Measurements from ENCODE around the gene TMOD4.

The TMOD4 gene

GRCh38 chr1:151175041-151175741, 590 bp downstream of the TMOD4 start:
- ATAC-seq (no peak), DNase-seq (no peak)

- no peak for ATAC-seq
- no peak for DNase-seq
Measured at GRCh38 chr1:151171190-151171589, 4.6 kb downstream of the TMOD4 start.

GRCh38 chr1:151167116-151167515, 8.7 kb downstream of the TMOD4 start:
- no peak for DNase-seq
- ATAC-seq, result no peak

GRCh38 chr1:151166505-151166956, 9.2 kb downstream of the TMOD4 start:
- no peak for DNase-seq
- no peak for ATAC-seq

- ATAC-seq (peak; percentile 96), DNase-seq (peak; percentile 94)
Measured at GRCh38 chr1:151165738-151166504, 9.9 kb downstream of the TMOD4 start, which contains the start of the genes LYSMD1 and SCNM1. TSS of gene LYSMD1 (minus strand) at chr1:151165902. CDS start at chr1:151165258, 644 bp downstream. TSS of gene SCNM1 (plus strand) at chr1:151166144. CDS start at chr1:151166153, 9 bp downstream.

- no peak for ATAC-seq
- DNase-seq, result peak; percentile 17
Measured at GRCh38 chr1:151165281-151165737, 10.5 kb downstream of the TMOD4 start.

- no peak for ATAC-seq
Measured at GRCh38 chr1:151164732-151165280, 11.0 kb downstream of the TMOD4 start.

GRCh38 chr1:151159373-151159772, 16.4 kb downstream of the TMOD4 start:
- ATAC-seq (no peak), DNase-seq (no peak)

More at GRCh38 chr1:151164732-151165280, 11.0 kb downstream of the TMOD4 start:
- no peak for DNase-seq

GRCh38 chr1:151158751-151159251, 17.0 kb downstream of the TMOD4 start:
- peak; percentile 31 for DNase-seq
- ATAC-seq, result no peak

GRCh38 chr1:151158326-151158725, 17.5 kb downstream of the TMOD4 start:
- DNase-seq (peak; percentile 75), ATAC-seq (peak; percentile 45)

GRCh38 chr1:151157067-151157531, 18.7 kb downstream of the TMOD4 start:
- peak; percentile 53 for ATAC-seq

GRCh38 chr1:151156515-151156819, 19.3 kb downstream of the TMOD4 start, which contains the start of gene TNFAIP8L2:
TSS of gene TNFAIP8L2 (plus strand) at chr1:151156649. CDS start at chr1:151158698, 2,049 bp downstream.
- DNase-seq, result peak; percentile 86
- ATAC-seq, result peak; percentile 82

More at GRCh38 chr1:151157067-151157531, 18.7 kb downstream of the TMOD4 start:
- peak; percentile 74 for DNase-seq

GRCh38 chr1:151147665-151148064, 28.1 kb downstream of the TMOD4 start:
- ATAC-seq (no peak), DNase-seq (no peak)

- no peak for ATAC-seq
Measured at GRCh38 chr1:151147132-151147503, 28.7 kb downstream of the TMOD4 start.

GRCh38 chr1:151146412-151147131, 29.2 kb downstream of the TMOD4 start, which contains the start of gene SEMA6C:
TSS of gene SEMA6C (minus strand) at chr1:151146631. CDS start at chr1:151142621, 4,010 bp downstream.
- ATAC-seq, result peak; percentile 100
- DNase-seq, result peak; percentile 90

More at GRCh38 chr1:151147132-151147503, 28.7 kb downstream of the TMOD4 start:
- DNase-seq, result no peak

- DNase-seq (no peak), ATAC-seq (no peak)
Measured at GRCh38 chr1:151146072-151146411, 29.7 kb downstream of the TMOD4 start.

GRCh38 chr1:151145304-151146071, 30.3 kb downstream of the TMOD4 start:
- ATAC-seq (no peak), DNase-seq (peak; percentile 30)

- DNase-seq, result no peak
Measured at GRCh38 chr1:151144474-151145303, 31.1 kb downstream of the TMOD4 start.

GRCh38 chr1:151143986-151144385, 31.8 kb downstream of the TMOD4 start:
- ATAC-seq (no peak), DNase-seq (no peak)

More at GRCh38 chr1:151144474-151145303, 31.1 kb downstream of the TMOD4 start:
- ATAC-seq, result no peak

- ATAC-seq (no peak), DNase-seq (no peak)
Measured at GRCh38 chr1:151143057-151143435, 32.7 kb downstream of the TMOD4 start.

All from stimulated activated naive CD8-positive, alpha-beta T cell treated with anti-CD3 and anti-CD28 coated beads, Interleukin-15, Interleukin-2, amounts not matched to agents 100 U/mL and 50 U/mL, for 24 hours (primary cell).